ENCODE data around the gene FGF2. TPM values are rescaled to one million over a fixed set of nuclear protein-coding genes. Genes with fewer than 3 reads are reported as not detected.
A peak's percentile ranks its signal among the peaks of the same experiment; 100 is the strongest.

Gene FGF2
- total RNA-seq, 1 experiment from 2014 or later, result 115 TPM

- DNase-seq (ENCODE audit: low spot score) (no peak), ATAC-seq (no peak)
- Mint-ChIP-seq H3K4me3 (no peak overlapping the region), H3K4me1 (peaks cover 46% of the 10 kb centered on the region), H3K27ac (peak overlapping the region; percentile 99; the same call in 1 of the 2 replicates), H3K9me3 (peaks cover 9% of the 10 kb centered on the region), H3K36me3 (peaks cover 15% of the 10 kb centered on the region), H3K27me3 (ENCODE audit: low read depth) (no peaks in the 10 kb centered on the region)
- CTCF ChIA-PET, result no interaction called here
- no peak for TF ChIP-seq ZNF512 (CRISPR knock-in tag; IDR thresholded peaks at IDR 0.05; ENCODE audit: borderline replicate concordance)
- TF ChIP-seq IRF2 (CRISPR knock-in tag; IDR thresholded peaks at IDR 0.05; ENCODE audit: borderline replicate concordance, low read depth), result no peak
- TF ChIP-seq MYBL2 (CRISPR knock-in tag; IDR thresholded peaks at IDR 0.05), result no peak
- no peak for TF ChIP-seq E2F4 (CRISPR knock-in tag; IDR thresholded peaks at IDR 0.05; ENCODE audit: borderline replicate concordance, low read depth)
- TF ChIP-seq TEAD1 (CRISPR knock-in tag; IDR thresholded peaks at IDR 0.05), result no peak
- TF ChIP-seq ATF3 (CRISPR knock-in tag; conservative IDR thresholded peaks at IDR 0.05), result no peak
- no peak for TF ChIP-seq NFATC4 (CRISPR knock-in tag; IDR thresholded peaks at IDR 0.05)
- TF ChIP-seq HMGXB4 (CRISPR knock-in tag; IDR thresholded peaks at IDR 0.05), result no peak
- no peak for TF ChIP-seq CDX4 (CRISPR knock-in tag; IDR thresholded peaks at IDR 0.05; ENCODE audit: borderline replicate concordance)
- TF ChIP-seq ZNF232 (CRISPR knock-in tag; IDR thresholded peaks at IDR 0.05), result no peak
- POLR2A ChIA-PET, result no interaction called here
These were observed 27.7 kb upstream of the FGF2 start for GRCh38 chr4:122798917-122799316.

GRCh38 chr4:122803788-122804208 lies 22.8 kb upstream of the FGF2 start:
- ChIA-PET CTCF (interaction anchor here (0.7 to 1.1 kb wide), 2 partner anchors 46 kb away, joined by 3 to 4 read pairs; no protein-coding TSS in a partner anchor), POLR2A (no interaction called here)
- no peaks in the 10 kb centered on the region for H3K27me3 Mint-ChIP-seq (ENCODE audit: low read depth)
- no peak for ATAC-seq
- H3K27ac Mint-ChIP-seq, result no peak overlapping the region
- no peaks in the 10 kb centered on the region for H3K36me3 Mint-ChIP-seq
- peaks cover 8% of the 10 kb centered on the region for H3K4me1 Mint-ChIP-seq
- no peak for TF ChIP-seq NR2C2 (CRISPR knock-in tag; IDR thresholded peaks at IDR 0.05)
- no peak overlapping the region for H3K4me3 Mint-ChIP-seq
- H3K9me3 Mint-ChIP-seq, result peaks cover 4% of the 10 kb centered on the region; the same call in 1 of the 2 replicates
- DNase-seq (ENCODE audit: low spot score), result no peak

GRCh38 chr4:122806981-122807679 lies 19.5 kb upstream of the FGF2 start:
- CTCF ChIA-PET, result no interaction called here
- Mint-ChIP-seq H3K36me3 (peaks cover 10% of the 10 kb centered on the region), H3K4me3 (no peak overlapping the region), H3K27ac (no peak overlapping the region), H3K4me1 (peaks cover 2% of the 10 kb centered on the region; the same call in 1 of the 2 replicates), H3K9me3 (peaks cover 9% of the 10 kb centered on the region), H3K27me3 (ENCODE audit: low read depth) (no peaks in the 10 kb centered on the region)
- ATAC-seq, result no peak
- no peak for DNase-seq (ENCODE audit: low spot score)
- POLR2A ChIA-PET, result no interaction called here
- no peak for TF ChIP-seq ERG (CRISPR knock-in tag; IDR thresholded peaks at IDR 0.05)
- TF ChIP-seq GRHL2 (CRISPR knock-in tag; IDR thresholded peaks at IDR 0.05; ENCODE audit: insufficient replicate concordance, severe bottlenecking), result no peak
- no peak for TF ChIP-seq ZNF219 (CRISPR knock-in tag; IDR thresholded peaks at IDR 0.05; ENCODE audit: borderline replicate concordance)
- no peak for TF ChIP-seq NR1H2 (CRISPR knock-in tag; IDR thresholded peaks at IDR 0.05)
- TF ChIP-seq KAT7 (CRISPR knock-in tag; IDR thresholded peaks at IDR 0.05; ENCODE audit: borderline replicate concordance), result no peak
- TF ChIP-seq FOXK1 (CRISPR knock-in tag; IDR thresholded peaks at IDR 0.05), result no peak
- TF ChIP-seq ZNF263 (CRISPR knock-in tag; IDR thresholded peaks at IDR 0.05; ENCODE audit: low read depth), result no peak
- TF ChIP-seq ESRRA (CRISPR knock-in tag; IDR thresholded peaks at IDR 0.05; ENCODE audit: borderline replicate concordance), result no peak
- no peak for TF ChIP-seq ZNF232 (CRISPR knock-in tag; IDR thresholded peaks at IDR 0.05)
- no peak for TF ChIP-seq IRF1 (CRISPR knock-in tag; IDR thresholded peaks at IDR 0.05)
- TF ChIP-seq USF1 (CRISPR knock-in tag; IDR thresholded peaks at IDR 0.05), result no peak
